MM.1S (cell line): ENCODE data around the gene ZNF469.

Experiments
- CTCF ChIP-seq: fragments of 300-600 bp; sonication (generic); IDR thresholded peaks from 2 replicates; pipeline ENCODE4 v1.5.1; 2016; ENCODE audit warnings: antibody characterized with exemption, low read length, mixed read lengths
- EZH2 ChIP-seq: fragments of 300-600 bp; sonication (generic); optimal IDR thresholded peaks from 2 replicates; pipeline ENCODE3; 2017; ENCODE audit warnings: low read depth, mild to moderate bottlenecking, antibody characterized with exemption, low read length, mixed read lengths

GRCh38 chr16:88390735-88391134 is 8.0 kb downstream of the ZNF469 start:
- no peak for TF ChIP-seq CTCF
- TF ChIP-seq EZH2, result no peak
